HepG2 (cell line): ENCODE measurements around the gene MICA. TPM values are rescaled to one million over a fixed set of nuclear protein-coding genes. Genes with fewer than 3 reads are reported as not detected.
A peak's percentile ranks its signal among the peaks of the same experiment; 100 is the strongest.

Experiments used
- CEBPG ChIP-seq: IDR thresholded peaks from 2 replicates; pipeline ENCODE4 v1.6.1; 2016
- ELF3 ChIP-seq: IDR thresholded peaks from 2 replicates; pipeline ENCODE4 v1.6.1; 2016; ENCODE audit warnings: missing genetic modification reagents, missing compliant biosample characterization
- ERF ChIP-seq: IDR thresholded peaks from 2 replicates; pipeline ENCODE4 v1.6.1; 2018; ENCODE audit warnings: missing biosample characterization, missing genetic modification reagents
- ETV5 ChIP-seq: IDR thresholded peaks from 2 replicates; pipeline ENCODE4 v1.6.1; 2018; ENCODE audit warnings: missing biosample characterization, missing genetic modification reagents, inconsistent platforms, borderline replicate concordance
- GATAD1 ChIP-seq: IDR thresholded peaks from 2 replicates; pipeline ENCODE4 v1.6.1; 2016; ENCODE audit warnings: missing genetic modification reagents, missing compliant biosample characterization
- IRF9 ChIP-seq: sonication (generic); formaldehyde crosslinking; IDR thresholded peaks from 2 replicates; pipeline ENCODE4 v1.8.0; 2022; ENCODE audit warnings: missing genetic modification reagents, mild to moderate bottlenecking, borderline replicate concordance
- KAT7 ChIP-seq: IDR thresholded peaks from 2 replicates; pipeline ENCODE4 v1.6.1; 2018; ENCODE audit warnings: borderline replicate concordance, missing compliant biosample characterization
- KDM1A ChIP-seq: IDR thresholded peaks from 2 replicates; pipeline ENCODE4 v1.6.1; 2016; ENCODE audit warnings: missing compliant biosample characterization
- KLF11 ChIP-seq: IDR thresholded peaks from 2 replicates; pipeline ENCODE4 v1.6.1; 2016; ENCODE audit warnings: missing compliant biosample characterization
- KLF16 ChIP-seq, 2 experiments: sonication (generic) in 1 of 2; formaldehyde crosslinking in 1 of 2; IDR thresholded peaks; 2 replicates each; pipeline versions ENCODE4 v1.6.1 to v1.8.0; 2016 to 2023; ENCODE audit warnings: missing genetic modification reagents in 2 of 2, missing compliant biosample characterization in 1 of 2
- KMT2B ChIP-seq: IDR thresholded peaks from 2 replicates; pipeline ENCODE4 v1.6.1; 2016; ENCODE audit warnings: missing genetic modification reagents, missing compliant biosample characterization
- LCORL ChIP-seq, 2 experiments: fragments of 450-650 bp in 1 of 2; sonication (generic) in 1 of 2; formaldehyde crosslinking in 1 of 2; IDR thresholded peaks; 2 replicates each; pipeline versions ENCODE4 v1.5.0 to v1.6.1; 2017 to 2020; ENCODE audit warnings: antibody characterized with exemption in 1 of 2, missing genetic modification reagents in 1 of 2
- MZF1 ChIP-seq: sonication (generic); formaldehyde crosslinking; IDR thresholded peaks from 2 replicates; pipeline ENCODE4 v1.8.1; 2023; ENCODE audit warnings: mild to moderate bottlenecking, missing genetic modification reagents, borderline replicate concordance
- NONO ChIP-seq, 2 experiments: fragments of 450-650 bp in 1 of 2; sonication (generic) in 1 of 2; formaldehyde crosslinking in 1 of 2; IDR thresholded peaks in 1 of 2; conservative IDR thresholded peaks in 1 of 2; 2 replicates each; pipeline versions ENCODE4 v1.6.1 to v1.8.0; 2017 to 2022; ENCODE audit warnings: mild to moderate bottlenecking in 1 of 2, missing genetic modification reagents in 1 of 2, moderate library complexity in 1 of 2
- RAD51 ChIP-seq: fragments of 450-650 bp; IDR thresholded peaks from 2 replicates; pipeline ENCODE4 v1.6.1; 2016; ENCODE audit warnings: borderline replicate concordance
- SAP130 ChIP-seq: IDR thresholded peaks from 2 replicates; pipeline ENCODE4 v1.6.1; 2016; ENCODE audit warnings: low read depth
- SMAD9 ChIP-seq: sonication (generic); formaldehyde crosslinking; IDR thresholded peaks from 2 replicates; pipeline ENCODE4 v1.5.1; 2020; ENCODE audit warnings: mild to moderate bottlenecking, missing genetic modification reagents
- TBX2 ChIP-seq: sonication (generic); formaldehyde crosslinking; IDR thresholded peaks from 2 replicates; pipeline ENCODE4 v1.5.0; 2020; ENCODE audit warnings: missing genetic modification reagents, mild to moderate bottlenecking, borderline replicate concordance
- XRCC5 ChIP-seq: fragments of 200-400 bp; formaldehyde crosslinking; optimal IDR thresholded peaks from 2 replicates; pipeline ENCODE3; 2017; ENCODE audit warnings: mild to moderate bottlenecking, low read length
- ZBTB20 ChIP-seq: sonication (generic); formaldehyde crosslinking; IDR thresholded peaks from 2 replicates; pipeline ENCODE4 v1.8.1; 2023; ENCODE audit warnings: missing genetic modification reagents, low read depth, mild to moderate bottlenecking, borderline replicate concordance
- ZFX ChIP-seq: sonication (generic); formaldehyde crosslinking; IDR thresholded peaks from 2 replicates; pipeline ENCODE4 v1.4.0; 2020; ENCODE audit warnings: mild to moderate bottlenecking, low read depth, missing genetic modification reagents, moderate library complexity
- ZGPAT ChIP-seq: IDR thresholded peaks from 2 replicates; pipeline ENCODE4 v1.6.1; 2016; ENCODE audit warnings: mild to moderate bottlenecking
- ZKSCAN5 ChIP-seq: sonication (generic); formaldehyde crosslinking; IDR thresholded peaks from 2 replicates; pipeline ENCODE4 v1.5.1; 2020; ENCODE audit warnings: mild to moderate bottlenecking, missing genetic modification reagents
- ZNF331 ChIP-seq: sonication (generic); formaldehyde crosslinking; IDR thresholded peaks from 2 replicates; pipeline ENCODE4 v1.4.0; 2020; ENCODE audit warnings: missing genetic modification reagents
- ZNF451 ChIP-seq: sonication (generic); formaldehyde crosslinking; IDR thresholded peaks from 2 replicates; pipeline ENCODE4 v1.5.0; 2020; ENCODE audit warnings: mild to moderate bottlenecking, missing genetic modification reagents
- ZNF597 ChIP-seq: sonication (generic); formaldehyde crosslinking; IDR thresholded peaks from 2 replicates; pipeline ENCODE4 v1.5.0; 2020; ENCODE audit warnings: missing genetic modification reagents
- ZNF788 ChIP-seq: sonication (generic); formaldehyde crosslinking; IDR thresholded peaks from 2 replicates; pipeline ENCODE4 v1.5.0; 2020; ENCODE audit warnings: mild to moderate bottlenecking, missing genetic modification reagents, borderline replicate concordance
- ZNF891 ChIP-seq: sonication (generic); formaldehyde crosslinking; IDR thresholded peaks from 2 replicates; pipeline ENCODE4 v1.5.0; 2020; ENCODE audit warnings: mild to moderate bottlenecking, missing genetic modification reagents
- polyA plus RNA-seq, 8 experiments: library from polyadenylated mRNA; depleted of rRNA in 3 of 8; stranded (reverse) in 7 of 8; unstranded in 1 of 8; fragments of >200 nt; fragmentation: Illumina TruSeq in 4 of 8; extraction: Trizol in 4 of 8; gene quantifications; 2 replicates each; pipeline versions ENCODE4 v1.2.1 to v1.2.3, GENCODE V29; 2011 to 2016; ENCODE audit warnings: low read depth in 4 of 8, missing spikeins in 1 of 8, mixed read lengths in 1 of 8; ENCODE audit not compliant: insufficient read depth in 1 of 8
- total RNA-seq, 5 experiments: library from RNA; depleted of rRNA; stranded (reverse); fragments of >200 nt; fragmentation: Illumina TruSeq; extraction: Trizol; gene quantifications; 2 replicates each; pipeline ENCODE4 v1.2.3, GENCODE V29; 2016; ENCODE audit warnings: low read depth in 1 of 5

MICA gene
- total and polyA plus RNA-seq, 2 of the 13 experiments (the other 11 are each of a cell fraction or from before 2014, with no cell fraction given): 21.6 to 38.1 TPM

GRCh38 chr6:31366693-31367470 is 36.5 kb upstream of the MICA start (continued):
- TF ChIP-seq MZF1: no peak
- peak; percentile 73; the same call in 1 of the 2 replicates for TF ChIP-seq ZNF788 (CRISPR knock-in tag)
- TF ChIP-seq ZNF451 (CRISPR knock-in tag): no peak
- no peak for TF ChIP-seq SMAD9 (CRISPR knock-in tag)
- peak; percentile 65; the same call in 1 of the 2 replicates for TF ChIP-seq GATAD1
- peak; percentile 56; the same call in 1 of the 2 replicates for TF ChIP-seq ELF3
- 0 out of 2 replicates have a peak, but pooled peaks have one; percentile 18 for TF ChIP-seq ZNF891 (CRISPR knock-in tag)
- TF ChIP-seq TBX2 (CRISPR knock-in tag): peak; percentile 43; the same call in 1 of the 2 replicates
- peak in 1 of 2 experiments; percentile 62; a peak in 1 of 4 replicates for TF ChIP-seq KLF16 (CRISPR knock-in tag; IDR thresholded peaks at IDR 0.05)
- peak; percentile 60 for TF ChIP-seq SAP130
- TF ChIP-seq LCORL (IDR thresholded peaks at IDR 0.05): no peak
- TF ChIP-seq LCORL (CRISPR knock-in tag; IDR thresholded peaks at IDR 0.05): peak; percentile 73; the same call in 1 of the 2 replicates
- peak; percentile 39; the same call in 1 of the 2 replicates for TF ChIP-seq KLF11 (CRISPR knock-in tag)
- TF ChIP-seq ZKSCAN5: no peak
- peak; percentile 38; the same call in 1 of the 2 replicates for TF ChIP-seq ZFX
- no peak for TF ChIP-seq RAD51
- peak; percentile 56; the same call in 1 of the 2 replicates for TF ChIP-seq ZGPAT
- TF ChIP-seq KAT7 (CRISPR knock-in tag): 0 out of 2 replicates have a peak, but pooled peaks have one; percentile 33
- TF ChIP-seq ZNF597 (CRISPR knock-in tag): no peak
- TF ChIP-seq ZBTB20 (CRISPR knock-in tag): 0 out of 2 replicates have a peak, but pooled peaks have one; percentile 26
- TF ChIP-seq NONO (IDR thresholded peaks at IDR 0.05): no peak
- TF ChIP-seq NONO (CRISPR knock-in tag; conservative IDR thresholded peaks at IDR 0.05): peak; percentile 65
- TF ChIP-seq ZNF331 (CRISPR knock-in tag): peak; percentile 82
- 0 out of 2 replicates have a peak, but pooled peaks have one; percentile 33 for TF ChIP-seq KMT2B (CRISPR knock-in tag)
- 0 out of 2 replicates have a peak, but pooled peaks have one; percentile 43 for TF ChIP-seq ERF
- 0 out of 2 replicates have a peak, but pooled peaks have one; percentile 11 for TF ChIP-seq CEBPG (CRISPR knock-in tag)
- peak; percentile 87 for TF ChIP-seq XRCC5
- TF ChIP-seq ETV5: peak; percentile 61; the same call in 1 of the 2 replicates
- peak; percentile 34; the same call in 1 of the 2 replicates for TF ChIP-seq KDM1A
- TF ChIP-seq IRF9: no peak; the same call in 1 of the 2 replicates
